Measurements from ENCODE around the gene STX12. TPM values are rescaled to one million over a fixed set of nuclear protein-coding genes. Genes with fewer than 3 reads are reported as not detected.

STX12 gene
- total RNA-seq, 1 experiment from 2014 or later = 24.5 TPM

GRCh38 chr1:27862671-27863537, 89.9 kb downstream of the STX12 start:
- intact Hi-C loops (cut with micrococcal nuclease; ENCODE audit: unreplicated experiment) = no loop called here
- Histone ChIP-seq H3K4me1 (ENCODE audit: insufficient read depth, low read length, poor library complexity, severe bottlenecking) (peaks cover 4% of the 10 kb centered on the region), H3K36me3 (ENCODE audit: insufficient read depth, low read length, poor library complexity, severe bottlenecking) (no peaks in the 10 kb centered on the region), H3K9me3 (ENCODE audit: low read depth, low read length, poor library complexity, severe bottlenecking) (no peaks in the 10 kb centered on the region), H3K4me3 (ENCODE audit: low read depth, low read length, poor library complexity, severe bottlenecking) (no peak overlapping the region), H3K27me3 (replicated peaks; ENCODE audit: insufficient read depth, low read depth, low read length, poor library complexity) (no peaks in the 10 kb centered on the region), H3K27ac (ENCODE audit: low read depth, low read length, poor library complexity, severe bottlenecking) (no peak overlapping the region)
- no peak for DNase-seq (ENCODE audit: low spot score)
- ChIA-PET POLR2A (ENCODE audit: low non-redundant PET) (no interaction called here), CTCF (no interaction called here)
- TF ChIP-seq, protein P1, sequence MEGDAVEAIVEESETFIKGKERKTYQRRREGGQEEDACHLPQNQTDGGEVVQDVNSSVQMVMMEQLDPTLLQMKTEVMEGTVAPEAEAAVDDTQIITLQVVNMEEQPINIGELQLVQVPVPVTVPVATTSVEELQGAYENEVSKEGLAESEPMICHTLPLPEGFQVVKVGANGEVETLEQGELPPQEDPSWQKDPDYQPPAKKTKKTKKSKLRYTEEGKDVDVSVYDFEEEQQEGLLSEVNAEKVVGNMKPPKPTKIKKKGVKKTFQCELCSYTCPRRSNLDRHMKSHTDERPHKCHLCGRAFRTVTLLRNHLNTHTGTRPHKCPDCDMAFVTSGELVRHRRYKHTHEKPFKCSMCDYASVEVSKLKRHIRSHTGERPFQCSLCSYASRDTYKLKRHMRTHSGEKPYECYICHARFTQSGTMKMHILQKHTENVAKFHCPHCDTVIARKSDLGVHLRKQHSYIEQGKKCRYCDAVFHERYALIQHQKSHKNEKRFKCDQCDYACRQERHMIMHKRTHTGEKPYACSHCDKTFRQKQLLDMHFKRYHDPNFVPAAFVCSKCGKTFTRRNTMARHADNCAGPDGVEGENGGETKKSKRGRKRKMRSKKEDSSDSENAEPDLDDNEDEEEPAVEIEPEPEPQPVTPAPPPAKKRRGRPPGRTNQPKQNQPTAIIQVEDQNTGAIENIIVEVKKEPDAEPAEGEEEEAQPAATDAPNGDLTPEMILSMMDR (conservative IDR thresholded peaks at IDR 0.05; ENCODE audit: low read depth, low read length) = no peak
- no peak for TF ChIP-seq EZH2 (IDR thresholded peaks at IDR 0.05; ENCODE audit: borderline replicate concordance, low read depth, low read length, poor library complexity, severe bottlenecking)
- BruUV-seq (replicated peaks) = no TSS peak

DNA sequence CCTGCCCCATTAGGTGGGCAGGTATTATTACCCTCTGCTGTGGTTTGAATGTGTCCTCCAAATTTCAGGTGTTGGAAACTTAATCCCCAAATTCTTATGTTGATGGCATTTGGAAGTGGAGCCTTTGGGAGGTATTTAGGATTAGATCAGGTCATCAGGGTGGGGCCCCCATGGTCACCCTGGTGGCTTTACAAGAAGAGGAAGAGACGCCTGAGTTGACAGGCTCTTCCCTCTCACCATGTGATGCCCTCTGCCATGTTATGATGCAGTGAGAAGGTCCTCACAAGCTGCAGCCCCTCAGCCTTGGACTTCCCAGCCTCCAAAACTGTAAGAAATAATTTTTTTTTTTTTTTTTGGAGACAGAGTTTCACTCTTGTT, 90.5 kb downstream of the STX12 start:
- no peak for TF ChIP-seq EZH2 (IDR thresholded peaks at IDR 0.05; ENCODE audit: borderline replicate concordance, low read depth, low read length, poor library complexity, severe bottlenecking)
- TF ChIP-seq, protein P1 (conservative IDR thresholded peaks at IDR 0.05; ENCODE audit: low read depth, low read length) = no peak
- DNase-seq (ENCODE audit: low spot score) = no peak
- no peak overlapping the region for H3K4me3 ChIP-seq (ENCODE audit: low read depth, low read length, poor library complexity, severe bottlenecking)
- no peak overlapping the region for H3K27ac ChIP-seq (ENCODE audit: low read depth, low read length, poor library complexity, severe bottlenecking)
- BruUV-seq (replicated peaks) = no TSS peak
- no peaks in the 10 kb centered on the region for H3K4me1 ChIP-seq (ENCODE audit: insufficient read depth, low read length, poor library complexity, severe bottlenecking)
- ChIA-PET POLR2A (ENCODE audit: low non-redundant PET) (no interaction called here), CTCF (no interaction called here)
- intact Hi-C loops (cut with micrococcal nuclease; ENCODE audit: unreplicated experiment) = no loop called here
- no peaks in the 10 kb centered on the region for H3K36me3 ChIP-seq (ENCODE audit: insufficient read depth, low read length, poor library complexity, severe bottlenecking)
- no peaks in the 10 kb centered on the region for H3K9me3 ChIP-seq (ENCODE audit: low read depth, low read length, poor library complexity, severe bottlenecking)
- no peaks in the 10 kb centered on the region for H3K27me3 ChIP-seq (replicated peaks; ENCODE audit: insufficient read depth, low read depth, low read length, poor library complexity)

DNA sequence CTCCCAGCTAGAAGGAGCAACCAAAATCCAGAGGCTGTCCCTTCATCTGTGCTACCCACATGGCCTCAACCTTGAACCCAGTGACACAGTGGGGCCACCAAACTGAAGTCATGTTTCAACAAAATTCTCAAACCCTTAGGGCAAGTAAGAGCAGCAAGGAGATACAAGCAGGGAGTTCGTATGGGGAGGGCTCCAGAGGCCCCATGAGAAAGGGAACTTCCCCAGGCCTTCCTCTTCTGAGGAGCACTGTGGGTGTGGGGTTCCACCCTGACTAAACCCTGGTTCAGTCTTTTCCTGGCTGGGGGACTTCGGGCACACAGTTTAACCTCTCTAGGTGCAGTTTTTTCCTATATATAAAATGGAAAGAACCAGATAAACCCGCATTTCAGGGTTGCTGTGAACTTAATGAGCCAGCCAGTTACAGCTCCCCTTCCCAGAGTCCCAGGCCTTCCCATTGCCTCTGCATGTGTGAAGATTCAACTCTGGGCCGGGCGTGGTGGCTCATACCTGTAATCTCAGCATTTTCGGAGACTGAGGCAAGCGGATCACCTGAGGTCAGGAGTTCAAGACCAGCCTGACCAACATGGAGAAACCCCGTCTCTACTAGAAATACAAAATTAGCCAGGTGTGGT, 91.4 kb downstream of the STX12 start:
- no peaks in the 10 kb centered on the region for H3K9me3 ChIP-seq (ENCODE audit: low read depth, low read length, poor library complexity, severe bottlenecking)
- H3K4me3 ChIP-seq (ENCODE audit: low read depth, low read length, poor library complexity, severe bottlenecking) = no peak overlapping the region
- POLR2A ChIA-PET (ENCODE audit: low non-redundant PET) = no interaction called here
- BruUV-seq (replicated peaks) = no TSS peak
- H3K4me1 ChIP-seq (ENCODE audit: insufficient read depth, low read length, poor library complexity, severe bottlenecking) = no peaks in the 10 kb centered on the region
- TF ChIP-seq, protein P1 (conservative IDR thresholded peaks at IDR 0.05; ENCODE audit: low read depth, low read length) = no peak
- TF ChIP-seq EZH2 (IDR thresholded peaks at IDR 0.05; ENCODE audit: borderline replicate concordance, low read depth, low read length, poor library complexity, severe bottlenecking) = no peak
- H3K36me3 ChIP-seq (ENCODE audit: insufficient read depth, low read length, poor library complexity, severe bottlenecking) = no peaks in the 10 kb centered on the region
- no peak for DNase-seq (ENCODE audit: low spot score)
- intact Hi-C loops (cut with micrococcal nuclease; ENCODE audit: unreplicated experiment) = no loop called here
- CTCF ChIA-PET = no interaction called here
- H3K27me3 ChIP-seq (replicated peaks; ENCODE audit: insufficient read depth, low read depth, low read length, poor library complexity) = no peaks in the 10 kb centered on the region
- no peak overlapping the region for H3K27ac ChIP-seq (ENCODE audit: low read depth, low read length, poor library complexity, severe bottlenecking)

Measured in A673 (cell line).